NCI-H446 (cell line): ENCODE results near the gene OXLD1.
A peak's percentile ranks its signal among the peaks of the same experiment; 100 is the strongest.

Experiments used
- DNase-seq, 2 experiments: peaks; one replicate each; lab custom pipeline; 2025; lab: John Stamatoyannopoulos, UW

Gene OXLD1

DNA sequence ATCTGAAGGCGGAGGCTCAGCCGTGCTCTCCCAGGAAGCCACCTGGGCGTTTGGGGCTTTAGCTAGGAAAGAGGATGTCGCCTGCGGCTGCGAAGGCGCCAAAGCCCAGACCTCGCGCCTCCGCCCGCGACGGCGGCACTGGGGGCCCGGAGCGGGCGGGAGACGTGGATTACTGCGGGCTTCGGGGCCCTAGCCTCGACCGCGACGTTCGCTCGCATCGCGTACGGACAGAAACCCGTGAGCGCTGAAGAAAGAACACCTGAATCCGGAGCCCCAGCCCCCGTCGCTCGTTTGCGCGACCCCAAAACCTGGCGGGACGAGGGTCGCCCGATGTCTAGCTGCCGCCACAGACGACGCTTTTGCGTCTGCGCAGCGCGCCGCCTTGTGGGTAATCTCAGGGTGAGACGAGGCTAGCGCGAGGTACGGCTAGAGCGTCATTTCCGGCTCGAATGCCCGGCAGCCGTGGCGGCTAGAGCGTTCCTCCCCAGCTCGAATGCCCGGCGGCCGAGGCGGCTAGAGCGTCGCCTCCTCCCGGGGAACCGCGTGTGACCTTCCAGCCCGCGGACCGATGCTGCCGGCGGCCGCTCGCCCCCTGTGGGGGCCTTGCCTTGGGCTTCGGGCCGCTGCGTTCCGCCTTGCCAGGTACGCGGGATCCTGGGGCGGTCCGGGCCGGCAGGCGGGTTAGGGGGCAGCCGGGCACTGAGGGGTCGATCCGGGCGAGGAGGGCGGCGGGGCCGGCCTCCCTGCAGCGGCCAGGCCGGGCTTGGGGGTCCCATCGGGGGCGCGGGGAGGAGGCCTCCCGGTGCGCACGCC is 36.7 kb upstream of the OXLD1 start, which contains the start of gene MRPL12:
MRPL12 (plus strand) TSS at position 434 of the 813 bp plus-strand sequence; CDS start at position 569, 135 bp downstream.
- DNase-seq: peak; percentile 86 to 96

DNA sequence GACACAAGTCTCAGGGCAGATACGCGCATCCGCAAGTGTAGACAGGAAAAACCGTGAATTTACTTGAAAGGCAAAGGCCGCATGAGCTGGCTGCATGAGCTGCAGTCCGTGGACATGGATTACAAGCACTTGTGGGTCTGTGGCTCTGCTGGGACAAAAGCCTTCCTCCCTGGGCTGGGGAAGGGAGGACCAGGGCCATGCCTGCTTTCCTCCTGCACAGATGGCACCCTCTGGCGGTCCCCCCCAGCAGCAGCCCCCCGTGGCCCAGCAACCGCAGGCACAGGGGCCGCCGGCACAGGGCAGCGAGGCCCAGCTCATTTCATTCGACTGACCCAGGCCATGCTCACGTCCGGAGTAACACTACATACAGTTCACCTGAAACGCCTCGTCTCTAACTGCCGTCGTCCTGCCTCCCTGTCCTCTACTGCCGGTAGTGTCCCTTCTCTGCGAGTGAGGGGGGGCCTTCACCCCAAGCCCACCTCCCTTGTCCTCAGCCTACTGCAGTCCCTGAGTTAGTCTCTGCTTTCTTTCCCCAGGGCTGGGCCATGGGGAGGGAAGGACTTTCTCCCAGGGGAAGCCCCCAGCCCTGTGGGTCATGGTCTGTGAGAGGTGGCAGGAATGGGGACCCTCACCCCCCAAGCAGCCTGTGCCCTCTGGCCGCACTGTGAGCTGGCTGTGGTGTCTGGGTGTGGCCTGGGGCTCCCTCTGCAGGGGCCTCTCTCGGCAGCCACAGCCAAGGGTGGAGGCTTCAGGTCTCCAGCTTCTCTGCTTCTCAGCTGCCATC is 35.1 kb upstream of the OXLD1 start:
- DNase-seq: no peak

DNA sequence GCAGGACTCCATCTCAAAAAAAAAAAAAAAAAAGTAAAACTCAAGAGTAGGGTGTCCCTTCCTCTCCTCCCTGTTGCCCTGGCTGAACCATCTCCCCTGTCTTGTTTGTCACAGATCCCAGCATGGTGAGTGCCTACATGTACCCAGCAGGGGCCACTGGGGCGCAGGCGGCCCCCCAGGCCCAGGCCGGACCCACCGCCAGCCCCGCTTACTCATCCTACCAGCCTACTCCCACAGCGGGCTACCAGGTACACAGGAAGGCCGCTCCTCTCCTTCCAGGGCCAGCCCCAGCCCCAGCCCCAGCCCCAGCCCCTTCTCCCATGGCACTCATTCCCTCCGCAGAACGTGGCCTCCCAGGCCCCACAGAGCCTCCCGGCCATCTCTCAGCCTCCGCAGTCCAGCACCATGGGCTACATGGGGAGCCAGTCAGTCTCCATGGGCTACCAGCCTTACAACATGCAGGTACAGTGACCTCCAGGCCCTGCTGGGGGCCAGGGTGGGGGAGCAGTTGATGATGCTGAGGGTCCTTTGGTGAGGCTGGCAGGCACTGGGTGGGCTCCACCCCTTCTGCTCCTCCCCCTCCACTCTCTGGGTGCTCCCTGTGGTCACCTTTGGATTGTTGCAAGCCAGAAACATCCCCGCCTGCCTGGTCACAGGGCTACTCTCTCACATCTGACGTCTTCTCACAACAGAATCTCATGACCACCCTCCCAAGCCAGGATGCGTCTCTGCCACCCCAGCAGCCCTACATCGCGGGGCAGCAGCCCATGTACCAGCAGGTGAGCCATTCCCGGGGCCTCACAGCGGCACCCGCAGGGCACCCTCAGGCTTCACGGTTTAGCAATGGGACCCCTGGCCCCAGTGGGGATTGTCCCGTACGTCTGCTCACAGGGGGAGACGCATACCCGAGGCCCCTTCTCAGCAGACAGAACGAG is 34.2 kb upstream of the OXLD1 start:
- DNase-seq: no peak

DNA sequence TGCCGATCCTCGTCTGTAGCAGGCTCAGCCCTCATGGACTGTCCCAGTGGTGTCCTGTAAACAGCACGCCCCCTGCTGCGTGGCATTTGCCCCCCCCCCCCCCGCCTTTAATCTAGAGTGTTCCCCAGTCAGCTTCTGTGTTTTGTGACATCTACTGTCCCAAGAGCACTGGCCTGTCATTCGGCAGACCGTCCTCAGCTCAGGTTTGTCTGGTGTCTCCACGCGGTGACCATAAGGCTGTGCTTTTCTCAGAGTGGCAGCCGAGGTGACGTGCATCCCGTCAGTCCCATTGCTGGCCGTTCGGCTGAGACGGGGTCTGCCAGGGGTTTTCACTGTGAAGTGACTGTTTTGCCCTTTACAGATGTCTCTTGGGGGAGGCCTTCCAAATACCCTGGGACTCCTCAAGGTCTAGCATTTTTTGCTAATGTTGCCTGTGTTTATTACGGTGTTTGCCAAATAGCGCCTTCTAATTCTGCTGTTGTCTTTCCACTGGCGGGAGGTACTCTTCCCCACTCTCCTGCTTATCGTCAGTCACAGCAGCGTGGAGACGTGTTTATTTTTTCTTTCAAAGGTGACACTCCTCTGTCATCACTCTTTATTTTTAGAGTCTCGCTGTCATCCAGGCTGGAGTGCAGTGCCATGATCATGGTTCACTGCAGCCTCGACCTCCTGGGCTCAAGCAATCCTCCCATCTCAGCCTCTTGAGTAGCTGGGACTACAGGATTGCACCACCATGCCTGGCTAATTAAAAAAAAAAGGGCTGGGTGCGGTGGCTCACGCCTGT is 31.0 kb upstream of the OXLD1 start:
- DNase-seq: no peak

DNA sequence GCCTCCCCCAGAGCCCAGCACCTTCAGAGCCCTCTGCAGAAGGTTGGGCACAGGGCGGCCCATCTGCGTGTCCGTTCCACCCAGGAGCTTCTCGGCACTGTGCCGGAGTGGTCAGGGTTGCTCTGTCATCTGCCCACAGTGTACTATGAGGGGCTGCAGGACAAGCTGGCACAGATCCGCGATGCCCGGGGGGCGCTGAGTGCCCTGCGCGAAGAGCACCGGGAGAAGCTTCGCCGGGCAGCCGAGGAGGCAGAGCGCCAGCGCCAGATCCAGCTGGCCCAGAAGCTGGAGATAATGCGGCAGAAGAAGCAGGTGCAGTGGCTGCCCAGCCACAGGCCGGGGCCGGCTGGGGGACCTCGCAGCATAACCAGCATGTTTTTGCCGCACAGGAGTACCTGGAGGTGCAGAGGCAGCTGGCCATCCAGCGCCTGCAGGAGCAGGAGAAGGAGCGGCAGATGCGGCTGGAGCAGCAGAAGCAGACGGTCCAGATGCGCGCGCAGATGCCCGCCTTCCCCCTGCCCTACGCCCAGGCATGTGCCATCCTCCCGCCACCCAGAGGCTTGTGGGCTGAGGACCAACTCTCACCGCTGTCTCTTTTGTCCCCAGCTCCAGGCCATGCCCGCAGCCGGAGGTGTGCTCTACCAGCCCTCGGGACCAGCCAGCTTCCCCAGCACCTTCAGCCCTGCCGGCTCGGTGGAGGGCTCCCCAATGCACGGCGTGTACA is 30.0 kb upstream of the OXLD1 start:
- DNase-seq: no peak

DNA sequence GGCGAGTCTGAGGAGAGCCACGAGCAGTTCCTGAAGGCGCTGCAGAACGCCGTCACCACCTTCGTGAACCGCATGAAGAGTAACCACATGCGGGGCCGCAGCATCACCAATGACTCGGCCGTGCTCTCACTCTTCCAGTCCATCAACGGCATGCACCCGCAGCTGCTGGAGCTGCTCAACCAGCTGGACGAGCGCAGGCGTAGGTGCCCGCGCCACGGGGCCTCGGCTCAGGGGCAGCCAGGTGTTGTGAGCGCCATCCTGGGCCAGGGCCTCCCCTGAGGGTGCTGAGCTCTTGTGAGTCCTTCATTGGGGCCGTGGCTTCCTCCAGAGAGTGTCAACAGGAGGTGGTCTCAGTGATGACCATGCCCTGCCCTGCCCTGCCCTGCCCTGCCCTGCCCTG is 29.4 kb upstream of the OXLD1 start:
- DNase-seq: no peak

DNA sequence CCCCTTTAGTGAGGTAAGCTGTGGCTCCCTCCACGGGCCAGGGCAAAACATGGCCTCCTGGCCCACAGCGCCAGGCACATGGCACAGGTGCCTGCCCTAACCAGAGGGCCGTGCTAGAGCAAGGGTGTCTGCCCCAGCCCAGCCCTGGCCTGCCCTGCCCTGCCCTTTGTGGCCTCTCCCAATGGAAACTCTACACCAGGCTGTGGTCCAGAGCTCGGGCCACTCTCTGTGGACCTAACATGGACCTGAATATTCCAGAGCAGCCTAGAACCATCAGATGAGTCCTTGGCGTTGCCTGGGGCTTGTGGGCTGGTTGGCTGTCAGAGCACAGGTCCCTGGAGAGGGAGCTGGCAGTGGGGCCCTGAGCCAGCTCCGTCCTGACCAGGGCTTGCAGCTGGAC is 28.8 kb upstream of the OXLD1 start:
- DNase-seq: no peak

DNA sequence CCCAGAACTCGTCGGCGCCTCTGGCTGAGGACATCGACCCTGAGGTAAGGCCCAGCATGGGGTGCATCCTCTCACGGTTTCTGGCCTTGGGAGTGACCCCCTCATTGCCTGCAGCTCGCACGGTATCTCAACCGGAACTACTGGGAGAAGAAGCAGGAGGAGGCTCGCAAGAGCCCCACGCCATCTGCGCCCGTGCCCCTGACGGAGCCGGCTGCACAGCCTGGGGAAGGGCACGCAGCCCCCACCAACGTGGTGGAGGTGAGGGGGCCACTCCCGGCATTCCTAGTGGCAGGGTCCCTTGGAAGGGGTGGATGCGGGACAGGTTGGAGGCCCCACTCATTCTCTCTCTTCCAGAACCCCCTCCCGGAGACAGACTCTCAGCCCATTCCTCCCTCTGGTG is 28.4 kb upstream of the OXLD1 start:
- no peak for DNase-seq

DNA sequence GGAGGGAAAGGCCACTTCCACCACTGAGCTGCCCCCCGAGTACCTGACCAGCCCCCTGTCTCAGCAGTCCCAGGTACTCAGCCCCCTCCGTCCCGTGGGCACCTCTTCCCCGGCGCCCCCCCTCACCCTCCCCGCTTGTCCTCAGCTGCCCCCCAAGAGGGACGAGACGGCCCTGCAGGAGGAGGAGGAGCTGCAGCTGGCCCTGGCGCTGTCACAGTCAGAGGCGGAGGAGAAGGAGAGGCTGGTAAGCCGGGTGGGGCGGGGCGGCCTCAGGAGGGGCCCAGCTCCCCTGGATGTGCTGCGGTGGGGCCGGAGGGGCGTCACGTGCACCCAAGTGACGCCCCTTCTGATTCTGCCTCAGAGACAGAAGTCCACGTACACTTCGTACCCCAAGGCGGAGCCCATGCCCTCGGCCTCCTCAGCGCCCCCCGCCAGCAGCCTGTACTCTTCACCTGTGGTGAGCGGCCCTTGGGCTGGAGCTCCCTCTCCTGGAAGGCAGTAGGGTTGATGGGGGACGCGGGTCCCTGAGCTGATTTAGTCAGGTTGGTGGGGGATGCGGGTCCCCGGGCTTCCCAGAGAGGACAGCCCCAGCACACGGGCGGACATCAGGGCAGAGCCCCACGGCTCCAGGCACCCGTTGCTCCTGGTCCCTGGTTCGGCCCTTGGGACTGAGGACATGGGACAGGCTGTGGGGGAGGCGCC is 27.3 kb upstream of the OXLD1 start:
- DNase-seq: no peak

DNA sequence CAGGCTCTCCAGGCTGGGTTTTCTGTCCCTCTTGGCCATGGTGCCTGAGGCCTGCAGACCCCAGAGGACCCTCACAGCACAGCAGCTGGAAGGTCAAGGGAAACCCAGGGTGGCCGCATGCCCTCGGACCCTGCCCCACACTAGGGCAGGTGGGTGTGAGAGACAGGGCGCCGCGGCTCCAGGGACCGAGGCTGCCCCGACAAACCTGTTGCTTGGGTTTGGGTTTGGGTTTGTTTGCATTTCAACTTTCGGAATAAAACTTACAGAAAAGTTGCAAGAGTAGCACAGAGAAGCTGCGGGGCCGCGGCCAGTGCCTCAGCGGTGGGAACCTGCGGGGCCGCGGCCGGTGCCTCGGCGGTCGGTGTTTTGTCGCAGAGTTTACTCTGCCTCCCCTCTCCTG is 25.2 kb upstream of the OXLD1 start:
- no peak for DNase-seq

DNA sequence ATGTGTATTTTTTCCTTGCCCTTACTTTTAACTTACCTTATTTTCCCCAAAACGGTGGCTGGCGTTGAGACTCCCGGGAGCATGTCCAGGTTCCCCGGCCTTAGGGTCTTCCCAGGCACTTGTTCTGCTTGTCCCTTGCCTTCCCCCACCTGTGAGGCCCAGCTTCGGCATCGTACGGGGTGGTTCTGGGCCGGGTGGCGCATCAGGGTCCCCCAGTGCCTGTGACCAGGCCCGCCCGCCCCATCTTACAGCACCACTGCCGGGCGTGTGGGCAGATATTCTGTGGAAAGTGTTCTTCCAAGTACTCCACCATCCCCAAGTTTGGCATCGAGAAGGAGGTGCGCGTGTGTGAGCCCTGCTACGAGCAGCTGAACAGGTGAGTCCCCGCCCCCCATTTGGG is 24.8 kb upstream of the OXLD1 start:
- no peak for DNase-seq

DNA sequence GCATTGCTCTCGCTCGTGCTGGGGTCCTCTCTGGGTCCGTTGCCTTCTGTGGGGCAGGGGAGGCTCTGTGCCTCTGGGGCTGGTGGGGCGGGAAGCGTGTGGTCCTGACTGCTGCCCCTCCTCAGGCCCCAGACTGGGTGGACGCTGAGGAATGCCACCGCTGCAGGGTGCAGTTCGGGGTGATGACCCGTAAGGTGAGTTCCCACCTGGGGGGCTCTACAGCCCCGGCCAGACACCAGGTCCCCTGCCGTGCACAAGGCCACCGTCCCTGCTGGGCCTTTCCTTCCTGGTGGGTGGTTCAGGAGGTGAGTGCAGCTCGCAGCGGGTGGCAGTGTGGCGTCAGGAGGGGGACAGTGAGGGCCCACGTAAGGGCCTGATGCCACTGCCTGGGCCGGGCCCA is 24.1 kb upstream of the OXLD1 start:
- DNase-seq: no peak

DNA sequence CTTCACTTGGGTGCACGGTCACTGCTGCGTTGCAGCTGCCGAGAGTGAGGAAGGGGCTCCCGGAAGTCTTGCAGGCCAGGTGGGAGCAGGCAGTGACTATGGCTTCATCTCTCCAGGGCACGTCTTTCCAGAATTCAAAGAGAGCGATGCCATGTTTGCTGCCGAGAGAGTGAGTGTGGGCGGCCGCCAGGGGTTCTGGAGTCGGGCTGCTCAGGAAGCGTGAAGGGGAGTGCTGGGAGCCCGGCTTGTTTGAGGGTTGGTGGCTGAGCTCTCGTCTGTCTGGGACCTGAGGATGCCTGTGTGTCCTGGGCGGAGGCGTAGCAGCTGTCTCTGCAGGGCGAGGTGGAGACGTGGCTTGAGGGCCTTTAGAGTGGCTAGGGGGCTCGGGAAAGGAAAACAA is 23.7 kb upstream of the OXLD1 start:
- DNase-seq: no peak

DNA sequence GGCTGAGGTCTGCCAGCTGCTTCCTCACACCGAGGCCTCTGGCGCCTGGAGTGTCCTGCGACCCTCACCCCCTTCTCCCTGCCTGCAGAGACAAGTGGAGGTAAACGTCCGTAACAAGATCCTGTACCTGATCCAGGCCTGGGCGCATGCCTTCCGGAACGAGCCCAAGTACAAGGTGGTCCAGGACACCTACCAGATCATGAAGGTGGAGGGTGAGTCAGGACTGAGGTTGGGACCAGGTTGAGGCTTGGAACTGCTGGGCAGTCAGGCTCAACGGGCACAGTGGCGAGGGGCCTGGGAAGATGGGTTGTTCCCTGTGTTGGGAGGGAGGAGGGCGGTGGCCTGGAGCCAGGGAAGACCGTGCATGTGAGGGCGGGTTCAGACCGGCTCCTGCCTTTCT is 22.2 kb upstream of the OXLD1 start:
- no peak for DNase-seq

DNA sequence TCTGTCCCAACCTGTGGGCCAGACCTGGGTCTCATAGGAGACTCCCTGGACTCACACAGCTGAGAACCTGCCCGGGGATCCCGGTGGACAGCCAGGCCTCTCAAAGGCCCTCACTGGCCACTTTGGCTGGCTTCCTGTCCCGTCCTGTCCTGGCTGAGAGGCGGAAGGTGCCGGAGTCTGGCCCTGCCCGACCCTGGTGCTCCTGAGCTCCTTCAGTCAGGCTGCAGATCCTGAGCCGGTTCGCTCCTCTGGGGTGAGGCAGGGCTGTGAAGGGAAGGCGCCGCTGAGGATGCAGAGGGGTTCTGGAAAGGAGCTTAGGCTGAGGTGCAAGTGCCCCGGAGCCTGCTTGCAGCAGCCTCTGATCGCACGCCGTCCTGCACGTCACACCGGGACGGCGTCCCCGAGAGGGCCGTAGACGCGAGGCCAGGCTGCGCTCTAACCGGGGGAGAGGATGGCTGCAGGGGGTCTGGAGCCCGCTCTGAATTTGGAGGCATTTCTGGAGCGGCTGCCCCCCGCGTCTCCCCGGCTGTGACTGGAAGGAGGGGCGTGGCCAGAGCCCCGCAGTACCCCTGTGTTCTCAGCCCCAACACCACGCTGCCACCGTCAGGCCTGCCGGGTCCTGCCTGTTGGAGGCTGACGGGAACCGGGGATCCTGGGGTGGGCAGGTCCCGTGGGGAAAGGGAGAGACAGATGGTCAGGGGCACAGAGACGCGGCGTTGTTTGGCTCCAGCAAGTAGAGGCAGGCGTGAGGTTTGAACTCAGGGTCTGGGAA is 21.6 kb upstream of the OXLD1 start:
- no peak for DNase-seq

DNA sequence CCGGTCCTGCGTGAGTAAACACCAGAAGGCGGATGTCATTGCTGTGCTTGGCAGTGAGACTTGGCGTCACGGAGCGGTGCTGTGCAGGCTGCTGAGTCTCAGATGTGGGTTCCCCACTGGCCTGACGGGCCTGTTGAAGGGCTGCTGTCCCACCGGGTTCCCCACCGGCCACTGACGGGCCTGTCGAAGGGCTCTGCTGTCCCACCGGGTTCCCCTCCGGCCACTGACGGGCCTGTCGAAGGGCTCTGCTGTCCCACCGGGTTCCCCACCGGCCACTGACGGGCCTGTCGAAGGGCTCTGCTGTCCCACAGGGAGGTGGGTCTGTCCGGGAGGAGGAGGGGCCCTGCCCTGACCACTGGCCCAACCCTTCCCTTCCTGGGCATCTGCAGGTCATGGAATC is 20.2 kb upstream of the OXLD1 start:
- no peak for DNase-seq

DNA sequence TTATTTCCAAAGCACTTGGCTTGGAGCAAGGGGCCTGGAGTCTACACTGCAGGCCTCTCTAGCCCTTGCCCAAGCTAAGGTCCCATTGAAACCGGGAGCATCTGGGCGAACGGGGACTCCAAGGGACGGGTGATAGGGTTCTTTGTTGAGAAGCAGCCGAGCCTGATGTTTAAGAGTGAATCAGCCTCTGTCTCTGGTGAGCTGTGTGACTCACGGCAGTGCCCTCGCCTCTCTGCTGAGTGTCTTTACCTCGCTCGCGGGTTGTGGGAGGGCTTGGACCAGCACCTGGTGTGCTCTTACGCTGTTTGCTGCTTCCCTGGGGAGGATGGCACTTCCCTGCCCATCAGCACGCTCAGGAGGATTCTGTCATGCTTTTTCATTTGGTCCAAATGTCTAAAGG is 18.7 kb upstream of the OXLD1 start:
- DNase-seq: no peak

DNA sequence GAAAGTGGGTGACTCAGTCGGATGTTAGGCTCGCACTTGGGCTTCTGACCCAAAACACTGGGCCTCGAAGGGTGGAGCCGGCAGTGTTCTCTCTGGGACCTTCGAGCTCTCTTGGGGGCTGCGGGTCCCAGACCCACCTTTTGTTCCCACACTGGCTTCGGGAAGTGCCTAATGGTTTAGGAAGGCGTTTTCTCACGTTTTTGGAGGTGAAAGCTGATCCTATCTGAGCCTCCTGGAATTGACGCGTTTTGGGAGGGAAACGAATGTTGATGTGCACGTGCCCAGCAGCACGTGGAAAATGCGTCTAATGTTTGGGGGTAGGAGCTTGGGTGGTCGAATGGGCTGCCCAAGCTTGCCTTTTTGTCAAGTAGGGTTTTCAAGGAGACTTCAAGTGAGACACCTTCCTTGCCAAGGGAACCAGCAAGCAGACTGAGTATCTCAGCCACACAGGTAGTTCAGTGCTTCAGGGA is 18.1 kb upstream of the OXLD1 start:
- no peak for DNase-seq
